Keratinocyte (primary cell): ENCODE data around the gene CYB561A3. TPM values are rescaled to one million over a fixed set of nuclear protein-coding genes. Genes with fewer than 3 reads are reported as not detected.

Experiments
- DNase-seq: peaks from one replicate; pipeline ENCODE4 v3.0.0-alpha.2; 2011; ENCODE audit warnings: low read depth, missing footprints, low spot score
- FAIRE-seq: peaks from 2 replicates; lab custom pipeline; 2011; peaks lifted over from hg19 to GRCh38; lab: Jason Lieb, UNC
- H2AFZ ChIP-seq: 2 replicates; pipeline ENCODE4 v1.6.0; 2012; ENCODE audit warnings: low read length, control low read depth, inconsistent platforms; ENCODE audit not compliant: control insufficient read depth
- H3K27ac ChIP-seq: 2 replicates; pipeline ENCODE4 v1.5.1; 2011; ENCODE audit warnings: low read length; ENCODE audit not compliant: control insufficient read depth, insufficient read depth
- H3K27me3 ChIP-seq: 3 replicates; pipeline ENCODE4 v1.6.0; 2011; ENCODE audit warnings: low read length; ENCODE audit not compliant: control insufficient read depth, insufficient read depth; ENCODE audit errors: extremely low read depth
- H3K36me3 ChIP-seq, 2 experiments: 2 replicates in 1 of 2; 3 replicates in 1 of 2; pipeline ENCODE4 v1.5.1; 2011; ENCODE audit warnings: low read length in 2 of 2, mild to moderate bottlenecking in 1 of 2; ENCODE audit not compliant: control insufficient read depth in 2 of 2, insufficient read depth in 2 of 2; ENCODE audit errors: extremely low read depth in 1 of 2
- H3K4me1 ChIP-seq: 3 replicates; pipeline ENCODE4 v1.5.1; 2011; ENCODE audit warnings: low read length; ENCODE audit not compliant: control insufficient read depth, insufficient read depth; ENCODE audit errors: extremely low read depth
- H3K4me2 ChIP-seq: 3 replicates; pipeline ENCODE4 v1.6.0; 2011; ENCODE audit warnings: low read depth, low read length; ENCODE audit not compliant: control insufficient read depth, insufficient read depth; ENCODE audit errors: extremely low read depth
- H3K4me3 ChIP-seq, 3 experiments: fragments of 200-600 bp in 1 of 3; sonication (generic) in 1 of 3; 2 replicates in 2 of 3; 3 replicates in 1 of 3; pipeline ENCODE4 v1.5.1; 2011 to 2016; ENCODE audit warnings: low read length in 3 of 3, mild to moderate bottlenecking in 3 of 3, control low read depth in 2 of 3, inconsistent platforms in 1 of 3, low read depth in 1 of 3, mixed read lengths in 1 of 3, mixed run types in 1 of 3, moderate library complexity in 1 of 3; ENCODE audit not compliant: control insufficient read depth in 2 of 3, insufficient read depth in 2 of 3; ENCODE audit errors: extremely low read depth in 1 of 3
- H3K79me2 ChIP-seq: 2 replicates; pipeline ENCODE4 v1.6.0; 2012; ENCODE audit warnings: low read length; ENCODE audit not compliant: control insufficient read depth, insufficient read depth
- H3K9ac ChIP-seq: 3 replicates; pipeline ENCODE4 v1.6.0; 2011; ENCODE audit warnings: low read length; ENCODE audit not compliant: control insufficient read depth, insufficient read depth; ENCODE audit errors: extremely low read depth
- H3K9me1 ChIP-seq: 3 replicates; pipeline ENCODE4 v1.6.0; 2011; ENCODE audit warnings: low read length; ENCODE audit not compliant: control insufficient read depth, insufficient read depth; ENCODE audit errors: extremely low read depth
- H3K9me3 ChIP-seq: 2 replicates; pipeline ENCODE4 v1.5.1; 2012; ENCODE audit warnings: low read depth, low read length; ENCODE audit not compliant: control insufficient read depth
- H4K20me1 ChIP-seq: 3 replicates; pipeline ENCODE4 v1.6.0; 2011; ENCODE audit warnings: low read length; ENCODE audit not compliant: control insufficient read depth, insufficient read depth; ENCODE audit errors: extremely low read depth
- CTCF ChIP-seq, 3 experiments: IDR thresholded peaks in 1 of 3; conservative IDR thresholded peaks in 1 of 3; optimal IDR thresholded peaks in 1 of 3; 2 replicates in 2 of 3; 3 replicates in 1 of 3; pipeline versions ENCODE3 to v1.5.1; 2011; ENCODE audit warnings: low read length in 3 of 3, mild to moderate bottlenecking in 3 of 3, moderate library complexity in 2 of 3, control low read depth in 1 of 3, inconsistent platforms in 1 of 3; ENCODE audit not compliant: insufficient read depth in 2 of 3; ENCODE audit errors: extremely low read depth in 1 of 3
- EZH2 ChIP-seq: IDR thresholded peaks from one replicate; pipeline ENCODE4 v1.6.1; 2012; ENCODE audit warnings: inconsistent platforms, mild to moderate bottlenecking, low read length, moderate library complexity
- dilution Hi-C: fragments of 300-500 bp; cut with MboI; formaldehyde crosslinking; loops from one replicate; pipeline ENCODE4 v1.7.0; 2020; ENCODE audit warnings: low sequenced_read_pairs; ENCODE audit not compliant: extremely low pct_ligation_motif_present
- polyA plus RNA-seq, 5 experiments: library from polyadenylated mRNA; depleted of rRNA in 3 of 5; stranded (reverse) in 3 of 5; stranded (forward) in 1 of 5; unstranded in 1 of 5; fragments of >200 nt; gene quantifications; 1 replicate in 1 of 5; 2 replicates in 3 of 5; 3 replicates in 1 of 5; pipeline versions ENCODE4 v1.2.1 to v1.2.3, GENCODE V29; 2011 to 2012; ENCODE audit warnings: missing spikeins in 2 of 5, low read depth in 1 of 5, low replicate concordance in 1 of 5

CYB561A3 gene
- polyA plus RNA-seq, 1 donor (not counting 4 experiments of a cell fraction or from before 2014, with no cell fraction given), result 42.3 TPM

- dilution Hi-C loops, result no loop called here
- H3K9me1 ChIP-seq, result no peaks in the 10 kb centered on the region
- peaks cover 25 to 31% of the 10 kb centered on the region in 2 experiments for H3K36me3 ChIP-seq
- H3K27me3 ChIP-seq, result no peaks in the 10 kb centered on the region
- no peaks in the 10 kb centered on the region for H3K4me1 ChIP-seq
- H2AFZ ChIP-seq, result no peak overlapping the region
- H3K79me2 ChIP-seq, result no peaks in the 10 kb centered on the region
- DNase-seq (no peak), FAIRE-seq (no peak)
- H4K20me1 ChIP-seq, result no peaks in the 10 kb centered on the region
- no peaks in the 10 kb centered on the region for H3K9me3 ChIP-seq
- H3K4me2 ChIP-seq, result no peak overlapping the region
- TF ChIP-seq EZH2, result no peak
- TF ChIP-seq CTCF (optimal IDR thresholded peaks at IDR 0.05 in 1 of 3, IDR thresholded peaks at IDR 0.05 in 1 of 3, conservative IDR thresholded peaks at IDR 0.05 in 1 of 3; ENCODE audit: extremely low read depth in 1 of 3, insufficient read depth in 2 of 3, low read length in 3 of 3), result no peak
- no peak overlapping the region for H3K4me3 ChIP-seq
- no peak overlapping the region for H3K9ac ChIP-seq
- H3K27ac ChIP-seq, result no peak overlapping the region
Observed at GRCh38 chr11:61401573-61401972, 39.9 kb upstream of the CYB561A3 start.

GRCh38 chr11:61401173-61401572 is 39.5 kb upstream of the CYB561A3 start:
- no peak overlapping the region for H3K9ac ChIP-seq
- TF ChIP-seq EZH2 (no peak), CTCF (optimal IDR thresholded peaks at IDR 0.05 in 1 of 3, IDR thresholded peaks at IDR 0.05 in 1 of 3, conservative IDR thresholded peaks at IDR 0.05 in 1 of 3; ENCODE audit: extremely low read depth in 1 of 3, insufficient read depth in 2 of 3, low read length in 3 of 3) (no peak)
- H3K27me3 ChIP-seq, result no peaks in the 10 kb centered on the region
- no peaks in the 10 kb centered on the region for H3K9me3 ChIP-seq
- H3K4me3 ChIP-seq, result no peak overlapping the region
- H2AFZ ChIP-seq, result no peak overlapping the region
- no peaks in the 10 kb centered on the region for H3K79me2 ChIP-seq
- H4K20me1 ChIP-seq, result no peaks in the 10 kb centered on the region
- FAIRE-seq (no peak), DNase-seq (no peak)
- dilution Hi-C loops, result no loop called here
- H3K9me1 ChIP-seq, result no peaks in the 10 kb centered on the region
- H3K4me1 ChIP-seq, result no peaks in the 10 kb centered on the region
- H3K36me3 ChIP-seq, result peaks cover 22 to 31% of the 10 kb centered on the region in 2 experiments
- H3K4me2 ChIP-seq, result no peak overlapping the region
- no peak overlapping the region for H3K27ac ChIP-seq
